CD4-positive, alpha-beta T cell treated with Interleukin-10 for 1 hour (primary cell): Measurements from ENCODE around the gene CNOT4.
"Not testable (repeated sequence)": the region's sequence is repeated elsewhere in the genome, so short reads cannot be mapped to it uniquely, and the experiment has no call there.

Source experiments
- DNase-seq: peaks from one replicate; pipeline ENCODE4 v3.0.0-alpha.2; 2020

CNOT4 gene

GRCh38 chr7:135449436-135449835, 60.5 kb downstream of the CNOT4 start:
- no peak for DNase-seq

GRCh38 chr7:135448753-135449152, 61.1 kb downstream of the CNOT4 start:
- no peak for DNase-seq

- DNase-seq, result no peak
These were observed 62.2 kb downstream of the CNOT4 start for GRCh38 chr7:135447748-135448147.

GRCh38 chr7:135445690-135446089, 64.2 kb downstream of the CNOT4 start:
- DNase-seq, result no peak

- not testable (repeated sequence) for DNase-seq
These were observed 64.6 kb downstream of the CNOT4 start for GRCh38 chr7:135445266-135445665.

- DNase-seq, result no peak
These were observed 68.1 kb downstream of the CNOT4 start for GRCh38 chr7:135441791-135442190.

GRCh38 chr7:135434047-135434446, 75.9 kb downstream of the CNOT4 start:
- DNase-seq, result no peak

GRCh38 chr7:135430626-135431025, 79.3 kb downstream of the CNOT4 start:
- no peak for DNase-seq

GRCh38 chr7:135428879-135429278, 81.0 kb downstream of the CNOT4 start:
- no peak for DNase-seq

- DNase-seq, result no peak
These were observed 81.9 kb downstream of the CNOT4 start for GRCh38 chr7:135428011-135428410.

- no peak for DNase-seq
These were observed 82.7 kb downstream of the CNOT4 start for GRCh38 chr7:135427166-135427565.

- no peak for DNase-seq
These were observed 84.9 kb downstream of the CNOT4 start for GRCh38 chr7:135425036-135425435.

- no peak for DNase-seq
These were observed 89.1 kb downstream of the CNOT4 start for GRCh38 chr7:135420786-135421185.

- no peak for DNase-seq
These were observed 93.5 kb downstream of the CNOT4 start for GRCh38 chr7:135416431-135416830.

- DNase-seq, result peak; percentile 23
These were observed 95.0 kb downstream of the CNOT4 start for GRCh38 chr7:135414850-135415439.

- no peak for DNase-seq
These were observed 95.7 kb downstream of the CNOT4 start for GRCh38 chr7:135414208-135414607.

- DNase-seq, result no peak
These were observed 98.8 kb downstream of the CNOT4 start for GRCh38 chr7:135411098-135411497.

- DNase-seq, result no peak
These were observed 99.4 kb downstream of the CNOT4 start for GRCh38 chr7:135410543-135410942.

GRCh38 chr7:135409845-135410542, 99.9 kb downstream of the CNOT4 start:
- DNase-seq, result no peak

GRCh38 chr7:135407884-135408283, 102.0 kb downstream of the CNOT4 start:
- no peak for DNase-seq

GRCh38 chr7:135406918-135407317, 103.0 kb downstream of the CNOT4 start:
- DNase-seq, result no peak

GRCh38 chr7:135405969-135406368, 103.9 kb downstream of the CNOT4 start:
- no peak for DNase-seq

GRCh38 chr7:135403302-135403701, 106.6 kb downstream of the CNOT4 start:
- DNase-seq, result no peak

GRCh38 chr7:135397689-135398088, 112.2 kb downstream of the CNOT4 start:
- DNase-seq, result no peak

GRCh38 chr7:135392701-135393100, 117.2 kb downstream of the CNOT4 start:
- no peak for DNase-seq
